ENCODE data around the gene CPSF6. TPM values are rescaled to one million over a fixed set of nuclear protein-coding genes. Genes with fewer than 3 reads are reported as not detected.

Gene CPSF6
- total RNA-seq, 1 experiment from 2014 or later = 93.8 TPM

DNA sequence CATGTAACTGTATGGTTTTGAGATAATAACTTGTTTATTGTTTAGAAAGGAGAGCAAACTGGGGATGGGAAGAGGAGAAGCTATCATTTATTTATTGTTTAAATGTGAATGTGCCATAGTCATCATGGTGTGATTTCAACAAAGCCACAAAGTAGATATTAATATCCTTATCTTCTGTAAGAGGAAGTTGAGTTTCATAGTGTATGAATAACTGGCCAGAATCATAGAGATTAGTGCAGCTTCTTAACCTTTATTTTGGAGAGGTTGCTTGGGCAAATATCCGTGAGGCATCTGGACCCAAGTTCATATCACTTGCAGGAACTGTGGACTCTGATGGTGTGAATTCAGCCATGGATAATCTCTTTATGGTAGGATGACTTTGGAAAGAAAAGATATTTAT lies 82.0 kb downstream of the CPSF6 start:
- Histone ChIP-seq H3K27ac (ENCODE audit: low read length) (peak overlapping the region; percentile 59), H3K9me2 (replicated peaks; ENCODE audit: insufficient read depth, low read length) (no peaks in the 10 kb centered on the region), H2AFZ (ENCODE audit: low read length) (no peak overlapping the region), H4K20me1 (ENCODE audit: insufficient read depth, low read depth, low read length) (no peaks in the 10 kb centered on the region), H3K9ac (ENCODE audit: low read length) (0 out of 2 replicates have a peak overlapping the region, but pooled peaks have one; percentile 0), H3K4me3 (ENCODE audit: low read length) (no peak overlapping the region), H3K4me1 (ENCODE audit: low read length) (peaks cover 21% of the 10 kb centered on the region), H3K9me3 (ENCODE audit: low read length) (no peaks in the 10 kb centered on the region), H3K36me3 (ENCODE audit: insufficient read depth, low read length) (no peaks in the 10 kb centered on the region), H3K4me2 (ENCODE audit: low read depth, low read length, poor library complexity, severe bottlenecking) (peak overlapping the region; percentile 36), H3K27me3 (ENCODE audit: low read length) (no peaks in the 10 kb centered on the region; the same call in 1 of the 2 replicates), H3K79me2 (ENCODE audit: low read length) (no peaks in the 10 kb centered on the region)
- DNase-seq = peak; percentile 61

Other genes starting within 250 kb of the CPSF6 start
- gene LYZ, start 108.8 kb downstream of the CPSF6 start, total RNA-seq (2014; rRNA removed; shearing (Covaris generic); ENCODE audit: low replicate concordance) = not detected in 2 replicates
- 70.6 and 76.5 TPM in 2 replicates for gene YEATS4, start 120.2 kb downstream of the CPSF6 start, total RNA-seq (2014; rRNA removed; shearing (Covaris generic); ENCODE audit: low replicate concordance)
- gene FRS2, start 230.8 kb downstream of the CPSF6 start, total RNA-seq (2014; rRNA removed; shearing (Covaris generic); ENCODE audit: low replicate concordance) = 18.7 and 26.1 TPM in 2 replicates